Mononuclear cell (primary cell): Measurements from ENCODE around the gene KDM5B. TPM values are rescaled to one million over a fixed set of nuclear protein-coding genes. Genes with fewer than 3 reads are reported as not detected.

ENCODE experiments used
- H3K27me3 ChIP-seq: 2 replicates; pipeline ENCODE4 v1.6.0; 2011; ENCODE audit warnings: low read length, control low read depth; ENCODE audit not compliant: insufficient read depth
- H3K4me1 ChIP-seq: 2 replicates; pipeline ENCODE4 v1.5.1; 2011; ENCODE audit warnings: mild to moderate bottlenecking, low read length, control low read depth; ENCODE audit not compliant: insufficient read depth
- H3K4me3 ChIP-seq: 2 replicates; pipeline ENCODE4 v1.5.1; 2011; ENCODE audit warnings: mild to moderate bottlenecking, low read length, moderate library complexity
- H3K9me3 ChIP-seq: 2 replicates; pipeline ENCODE4 v1.5.1; 2011; ENCODE audit warnings: low read depth, mild to moderate bottlenecking, control low read depth, low read length
- total RNA-seq: library from RNA; depleted of rRNA; stranded (reverse); fragments of >200 nt; gene quantifications from one replicate; pipeline ENCODE4 v1.2.3, GENCODE V29; 2012

Gene KDM5B
- total RNA-seq, 1 donor = 84.7 TPM

DNA sequence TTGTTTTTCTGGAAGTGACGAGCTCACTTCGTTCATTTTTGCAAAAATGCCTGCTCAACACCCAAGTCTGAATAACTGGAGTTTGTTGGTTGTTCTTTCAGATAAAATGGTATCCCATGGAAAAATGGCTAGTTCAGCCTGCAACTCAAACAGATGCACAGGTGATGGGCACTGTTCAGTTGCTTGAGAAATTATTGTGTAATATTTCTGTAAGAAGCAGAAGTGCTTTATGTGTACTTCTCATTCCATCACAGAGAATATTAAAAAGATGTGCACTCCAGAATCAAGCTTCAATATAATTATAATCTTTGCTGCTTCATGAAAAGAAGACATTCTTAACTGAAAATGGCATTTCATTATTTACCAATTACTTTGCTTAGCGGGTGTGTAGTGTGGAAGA is 107.0 kb downstream of the KDM5B start:
- peaks cover 32% of the 10 kb centered on the region for H3K27me3 ChIP-seq
- H3K4me1 ChIP-seq = peaks cover 4% of the 10 kb centered on the region
- H3K4me3 ChIP-seq = no peak overlapping the region
- no peaks in the 10 kb centered on the region for H3K9me3 ChIP-seq

- Histone ChIP-seq H3K27me3 (peaks cover 37% of the 10 kb centered on the region), H3K4me3 (no peak overlapping the region), H3K4me1 (peaks cover 4% of the 10 kb centered on the region), H3K9me3 (no peaks in the 10 kb centered on the region)
Observed at GRCh38 chr1:202700061-202700460, 108.2 kb downstream of the KDM5B start.

GRCh38 chr1:202698276-202698675 is 109.9 kb downstream of the KDM5B start:
- Histone ChIP-seq H3K27me3 (peaks cover 44% of the 10 kb centered on the region), H3K9me3 (no peaks in the 10 kb centered on the region), H3K4me3 (no peak overlapping the region), H3K4me1 (peaks cover 4% of the 10 kb centered on the region)

GRCh38 chr1:202697038-202697437 is 111.2 kb downstream of the KDM5B start:
- Histone ChIP-seq H3K4me3 (no peak overlapping the region), H3K9me3 (no peaks in the 10 kb centered on the region), H3K27me3 (peaks cover 44% of the 10 kb centered on the region), H3K4me1 (peaks cover 4% of the 10 kb centered on the region)

GRCh38 chr1:202694314-202694713 is 113.9 kb downstream of the KDM5B start:
- Histone ChIP-seq H3K4me1 (peaks cover 4% of the 10 kb centered on the region), H3K4me3 (no peak overlapping the region), H3K27me3 (peaks cover 37% of the 10 kb centered on the region), H3K9me3 (no peaks in the 10 kb centered on the region)

- Histone ChIP-seq H3K27me3 (peaks cover 36% of the 10 kb centered on the region), H3K4me1 (no peaks in the 10 kb centered on the region), H3K9me3 (no peaks in the 10 kb centered on the region), H3K4me3 (no peak overlapping the region)
Observed at GRCh38 chr1:202692959-202693555, 115.2 kb downstream of the KDM5B start.

DNA sequence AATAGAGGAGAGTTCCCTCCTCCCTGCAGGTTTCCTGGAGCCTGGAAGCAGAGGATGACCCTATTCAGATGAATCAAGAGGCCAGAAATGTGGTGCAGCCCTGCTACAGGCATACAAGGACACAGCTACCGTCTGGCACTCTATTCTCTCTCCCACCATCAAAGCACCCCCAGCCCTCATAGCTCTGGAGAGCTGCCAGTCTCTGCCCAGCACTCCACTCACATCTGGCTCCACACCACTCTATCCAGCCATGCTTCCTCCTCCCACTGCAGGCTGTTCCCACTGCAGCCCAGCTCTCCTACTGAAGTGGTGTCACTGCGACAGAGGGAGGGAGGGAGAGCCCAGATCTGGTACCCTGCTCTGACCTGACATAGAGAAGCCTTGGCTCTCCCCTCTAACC is 116.4 kb downstream of the KDM5B start:
- H3K4me1 ChIP-seq = no peaks in the 10 kb centered on the region
- H3K4me3 ChIP-seq = no peak overlapping the region
- H3K9me3 ChIP-seq = no peaks in the 10 kb centered on the region
- H3K27me3 ChIP-seq = peaks cover 26% of the 10 kb centered on the region

DNA sequence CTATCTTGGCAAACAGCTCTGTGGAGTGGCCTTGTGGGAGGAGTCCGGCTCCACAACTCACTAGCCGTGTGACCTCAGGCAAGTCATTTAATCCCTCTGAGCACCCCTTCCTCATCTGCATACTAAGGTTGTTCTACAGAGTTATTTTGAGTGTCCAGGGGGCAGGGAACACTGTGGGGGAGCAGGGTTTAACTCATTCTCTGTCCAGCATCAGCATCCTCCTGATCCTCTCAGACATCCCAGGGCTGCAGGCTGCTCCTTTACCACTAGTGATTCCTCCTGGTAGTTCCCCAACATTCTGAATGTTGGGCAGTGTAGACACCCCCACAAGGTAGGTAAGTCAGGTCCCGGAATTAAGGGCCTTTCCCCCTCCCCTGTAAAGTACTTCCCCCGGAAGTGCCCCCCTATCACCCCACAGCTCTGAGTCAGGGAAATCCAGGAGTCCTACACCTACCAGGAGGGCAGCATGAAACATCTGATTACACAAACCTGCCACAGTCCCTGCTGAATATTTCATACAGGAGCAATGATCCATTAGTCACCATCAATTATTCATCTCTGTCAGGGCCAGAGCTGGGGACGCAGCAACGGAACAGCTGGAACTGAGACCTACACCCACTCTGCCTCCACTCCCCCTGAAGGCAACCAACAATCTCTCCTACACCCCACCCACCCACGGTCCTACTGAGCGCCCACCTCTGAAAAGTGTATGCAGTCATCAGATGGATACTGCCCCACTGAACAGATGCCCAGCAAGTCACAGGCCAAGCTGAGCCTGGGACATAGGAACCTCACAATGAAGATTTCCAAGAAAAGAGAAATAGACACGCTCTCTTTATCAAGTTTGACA is 118.5 kb downstream of the KDM5B start:
- Histone ChIP-seq H3K4me3 (no peak overlapping the region), H3K27me3 (peaks cover 14% of the 10 kb centered on the region), H3K9me3 (no peaks in the 10 kb centered on the region), H3K4me1 (no peaks in the 10 kb centered on the region)

DNA sequence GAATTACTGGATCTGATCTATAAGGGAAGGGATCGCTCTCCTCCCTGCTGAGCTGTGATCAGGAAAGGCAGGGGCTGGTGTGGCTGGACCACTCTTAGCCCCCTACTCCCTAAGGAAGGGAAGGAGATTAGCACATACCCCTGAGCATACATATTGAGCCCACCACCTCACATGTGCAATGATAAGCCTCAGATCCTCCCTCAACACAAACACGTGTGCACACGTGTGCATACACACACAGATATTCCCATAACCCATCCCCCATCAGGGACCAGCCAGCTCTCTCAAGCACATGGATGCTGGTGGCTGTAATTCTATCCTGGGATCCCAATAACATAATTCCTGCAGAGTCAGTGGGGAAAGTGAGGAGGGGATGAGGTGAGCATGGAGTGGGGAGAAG is 119.1 kb downstream of the KDM5B start:
- Histone ChIP-seq H3K4me3 (no peak overlapping the region), H3K27me3 (peaks cover 12% of the 10 kb centered on the region), H3K4me1 (no peaks in the 10 kb centered on the region), H3K9me3 (no peaks in the 10 kb centered on the region)

GRCh38 chr1:202688401-202688800 is 119.8 kb downstream of the KDM5B start:
- Histone ChIP-seq H3K9me3 (no peaks in the 10 kb centered on the region), H3K4me1 (no peaks in the 10 kb centered on the region), H3K27me3 (peaks cover 8% of the 10 kb centered on the region), H3K4me3 (no peak overlapping the region)

DNA sequence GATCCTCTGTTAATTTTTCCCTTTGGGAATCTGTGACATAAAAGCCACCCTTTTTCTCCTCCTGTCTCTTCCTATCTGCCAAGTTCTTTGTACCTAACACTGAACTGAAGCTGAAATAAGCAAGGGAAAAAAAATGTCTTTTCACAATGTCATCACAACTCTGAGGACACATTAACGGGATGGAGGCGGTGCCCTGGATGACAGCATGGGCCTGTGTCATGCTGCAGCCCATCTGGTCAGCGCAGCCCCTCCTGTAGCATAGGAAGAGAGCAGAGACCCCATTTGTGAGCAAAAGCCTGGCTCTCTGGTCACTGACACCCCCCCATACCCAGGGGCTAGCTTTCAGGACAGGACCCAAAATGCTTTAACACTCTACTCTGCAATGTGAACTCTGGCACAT is 120.4 kb downstream of the KDM5B start:
- no peak overlapping the region for H3K4me3 ChIP-seq
- no peaks in the 10 kb centered on the region for H3K4me1 ChIP-seq
- no peaks in the 10 kb centered on the region for H3K9me3 ChIP-seq
- peaks cover 8% of the 10 kb centered on the region for H3K27me3 ChIP-seq

- no peaks in the 10 kb centered on the region for H3K4me1 ChIP-seq
- no peaks in the 10 kb centered on the region for H3K9me3 ChIP-seq
- H3K4me3 ChIP-seq = no peak overlapping the region
- H3K27me3 ChIP-seq = peaks cover 8% of the 10 kb centered on the region
Observed at GRCh38 chr1:202687370-202687769, 120.9 kb downstream of the KDM5B start.

DNA sequence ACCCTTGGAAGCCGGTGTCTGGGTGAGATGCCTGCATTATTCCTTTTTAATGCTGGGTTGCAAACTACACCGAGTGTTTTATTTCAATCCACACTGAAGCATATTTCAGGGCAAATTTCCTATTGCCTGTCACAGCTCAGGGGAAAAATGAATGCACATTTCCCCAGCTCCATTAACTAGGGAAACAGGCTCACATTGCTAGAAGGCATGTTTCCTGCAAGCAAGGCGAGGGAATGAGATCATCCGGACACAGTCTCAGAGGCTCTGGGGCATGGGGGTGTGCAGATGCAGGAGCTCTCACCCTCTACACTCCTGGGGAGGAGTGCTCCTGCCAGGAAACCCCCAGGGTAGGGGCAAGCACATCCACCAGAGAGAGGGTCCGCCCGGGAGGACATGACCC is 122.6 kb downstream of the KDM5B start:
- no peaks in the 10 kb centered on the region for H3K4me1 ChIP-seq
- no peaks in the 10 kb centered on the region for H3K9me3 ChIP-seq
- no peak overlapping the region for H3K4me3 ChIP-seq
- peaks cover 14% of the 10 kb centered on the region for H3K27me3 ChIP-seq

DNA sequence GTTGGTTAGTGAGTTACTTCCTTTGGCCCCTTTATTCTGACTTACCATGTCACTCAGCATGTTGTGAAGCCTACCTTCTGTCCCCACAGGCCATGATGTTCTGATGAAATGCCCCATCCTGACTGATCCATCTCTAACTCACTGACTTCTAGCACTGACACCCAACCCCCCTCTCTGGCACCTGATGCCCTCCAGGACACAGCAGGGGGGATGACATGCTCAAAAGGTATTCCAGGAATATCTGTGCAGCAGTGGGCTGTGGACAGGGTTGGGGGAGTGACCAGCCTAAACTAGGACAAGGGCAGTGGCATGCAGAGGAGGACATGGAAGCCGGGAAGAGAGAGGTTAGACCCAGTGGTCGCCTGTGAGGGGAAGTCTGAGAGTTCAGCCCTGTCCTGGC is 123.5 kb downstream of the KDM5B start:
- peaks cover 15% of the 10 kb centered on the region for H3K27me3 ChIP-seq
- no peak overlapping the region for H3K4me3 ChIP-seq
- no peaks in the 10 kb centered on the region for H3K9me3 ChIP-seq
- H3K4me1 ChIP-seq = no peaks in the 10 kb centered on the region

DNA sequence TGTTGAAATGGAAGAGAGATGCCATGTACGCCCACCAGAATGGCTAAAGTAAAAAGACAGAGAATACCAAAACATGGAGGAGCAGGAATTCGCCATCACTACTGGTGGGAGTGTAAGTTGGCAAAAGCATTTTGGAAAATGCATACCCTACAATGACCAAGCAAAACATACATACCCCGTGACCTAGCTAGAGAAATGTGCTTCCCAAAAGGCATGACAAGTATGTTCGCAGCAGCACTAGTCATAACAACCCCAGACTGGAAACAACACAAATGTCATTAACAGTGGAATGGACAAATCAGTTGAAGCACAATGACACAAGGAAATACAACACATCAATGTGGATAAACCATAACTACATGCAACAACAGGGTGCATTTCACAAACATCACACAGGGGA is 125.2 kb downstream of the KDM5B start:
- Histone ChIP-seq H3K4me3 (no peak overlapping the region), H3K4me1 (no peaks in the 10 kb centered on the region), H3K27me3 (peaks cover 13% of the 10 kb centered on the region), H3K9me3 (no peaks in the 10 kb centered on the region)

DNA sequence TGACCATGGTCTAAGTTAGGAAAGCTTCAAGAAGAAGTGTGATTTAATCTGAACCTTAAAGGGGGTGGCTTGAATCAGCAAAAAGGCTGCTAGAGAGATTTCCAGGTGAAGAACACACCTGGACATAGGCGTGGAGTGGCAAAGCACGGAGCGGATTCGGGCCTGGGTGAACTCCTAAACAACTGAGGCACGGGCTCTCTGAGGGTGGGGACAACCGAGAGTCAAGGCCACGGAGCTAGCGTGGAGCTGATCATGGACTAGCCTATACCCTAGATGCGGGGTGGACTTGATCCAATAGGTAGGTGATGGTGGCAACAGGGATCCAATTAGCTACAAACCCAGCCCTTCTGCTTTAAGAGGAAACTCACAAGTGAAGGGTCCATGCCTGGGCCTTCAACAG is 125.7 kb downstream of the KDM5B start:
- Histone ChIP-seq H3K27me3 (peaks cover 13% of the 10 kb centered on the region), H3K9me3 (no peaks in the 10 kb centered on the region), H3K4me3 (no peak overlapping the region), H3K4me1 (no peaks in the 10 kb centered on the region)
